GM21723 (cell line): ENCODE data around the gene MIS18A.
A peak's percentile ranks its signal among the peaks of the same experiment; 100 is the strongest.
"Not testable (repeated sequence)": the region's sequence is repeated elsewhere in the genome, so short reads cannot be mapped to it uniquely, and the experiment has no call there.

ENCODE experiments used
- ATAC-seq: cut with Tn5 transposase; IDR thresholded peaks from one replicate; pipeline ENCODE4 v1.9.1; 2021; ENCODE audit warnings: mild to moderate bottlenecking, moderate library complexity; ENCODE audit not compliant: unreplicated experiment

MIS18A gene, protein sequence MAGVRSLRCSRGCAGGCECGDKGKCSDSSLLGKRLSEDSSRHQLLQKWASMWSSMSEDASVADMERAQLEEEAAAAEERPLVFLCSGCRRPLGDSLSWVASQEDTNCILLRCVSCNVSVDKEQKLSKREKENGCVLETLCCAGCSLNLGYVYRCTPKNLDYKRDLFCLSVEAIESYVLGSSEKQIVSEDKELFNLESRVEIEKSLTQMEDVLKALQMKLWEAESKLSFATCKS

DNA sequence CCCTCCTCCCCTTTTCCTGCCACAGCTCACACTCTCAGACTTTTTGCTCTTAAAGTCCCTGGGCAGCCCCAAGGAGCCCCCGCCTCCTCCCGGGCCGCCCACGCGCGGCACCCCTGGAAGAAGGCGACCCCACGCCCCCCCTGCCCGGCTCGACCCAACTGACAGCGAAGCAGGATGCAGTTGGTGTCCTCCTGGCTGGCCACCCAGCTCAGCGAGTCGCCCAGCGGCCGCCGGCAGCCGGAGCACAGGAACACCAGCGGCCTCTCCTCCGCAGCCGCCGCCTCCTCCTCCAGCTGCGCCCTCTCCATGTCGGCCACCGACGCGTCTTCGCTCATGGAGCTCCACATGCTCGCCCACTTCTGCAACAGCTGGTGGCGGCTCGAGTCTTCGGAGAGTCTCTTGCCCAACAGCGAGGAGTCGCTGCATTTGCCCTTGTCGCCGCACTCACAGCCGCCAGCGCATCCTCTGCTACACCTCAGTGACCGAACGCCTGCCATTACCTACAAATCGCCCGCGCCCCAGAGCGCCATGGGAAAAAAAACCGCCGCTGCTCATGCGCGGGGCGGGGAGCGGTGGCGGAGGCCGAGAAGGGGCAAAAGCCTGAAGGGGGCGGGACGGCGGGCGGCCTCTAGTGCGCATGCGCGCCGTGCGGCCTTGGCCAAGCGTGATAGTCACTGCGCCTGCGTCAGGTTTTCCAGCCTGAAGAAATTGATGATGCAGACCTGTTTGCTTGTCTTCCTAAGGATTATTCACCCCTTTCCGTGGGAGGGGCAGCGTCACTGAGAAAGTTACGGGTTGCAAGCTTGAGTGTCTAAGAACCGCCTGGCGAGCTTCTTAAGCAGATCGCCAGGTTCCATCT, at the start of gene MIS18A:
Gene MIS18A (minus strand): TSS at position 532 of the 859 bp plus-strand sequence. CDS start 35 bp downstream, at position 497.
- peak; percentile 97 for ATAC-seq

DNA sequence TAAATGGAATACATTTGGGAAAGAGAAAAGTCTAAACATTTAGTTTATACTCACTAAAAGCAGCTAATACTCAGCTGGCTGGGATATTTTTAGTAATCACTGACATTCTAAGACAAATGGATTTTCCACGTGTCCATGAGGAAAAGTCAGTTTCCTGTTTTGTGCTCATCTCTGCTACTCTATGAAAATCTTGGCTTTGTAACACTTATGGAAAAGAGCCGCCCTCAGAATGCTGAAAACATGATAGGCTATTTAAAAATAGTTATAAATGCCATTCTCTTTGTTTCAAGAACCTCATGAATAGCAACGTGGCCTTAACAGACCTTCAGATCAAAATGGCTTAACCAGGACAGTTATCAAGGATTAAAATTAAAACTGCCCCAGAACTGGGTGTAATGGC, 49.7 kb upstream of the MIS18A start:
- no peak for ATAC-seq

DNA sequence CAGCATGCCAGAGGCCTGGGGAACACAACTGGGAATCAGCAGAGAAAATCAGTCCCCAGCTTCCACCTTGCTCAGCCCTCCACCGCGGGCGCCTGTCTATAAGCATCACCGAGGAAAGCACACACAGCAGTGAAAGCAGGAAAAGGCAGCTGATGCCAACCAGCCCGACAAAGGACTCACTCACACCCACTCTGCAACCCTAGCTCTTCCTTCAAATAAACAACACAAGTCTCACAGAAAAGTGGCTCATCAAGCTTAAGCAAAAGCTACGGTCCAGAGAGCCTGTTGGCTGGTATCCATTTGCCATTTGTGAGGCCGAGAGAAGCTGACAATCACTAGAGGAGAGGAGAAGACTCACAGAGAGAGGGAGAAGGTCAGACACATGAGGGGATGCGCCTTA, 46.9 kb upstream of the MIS18A start:
- no peak for ATAC-seq

DNA sequence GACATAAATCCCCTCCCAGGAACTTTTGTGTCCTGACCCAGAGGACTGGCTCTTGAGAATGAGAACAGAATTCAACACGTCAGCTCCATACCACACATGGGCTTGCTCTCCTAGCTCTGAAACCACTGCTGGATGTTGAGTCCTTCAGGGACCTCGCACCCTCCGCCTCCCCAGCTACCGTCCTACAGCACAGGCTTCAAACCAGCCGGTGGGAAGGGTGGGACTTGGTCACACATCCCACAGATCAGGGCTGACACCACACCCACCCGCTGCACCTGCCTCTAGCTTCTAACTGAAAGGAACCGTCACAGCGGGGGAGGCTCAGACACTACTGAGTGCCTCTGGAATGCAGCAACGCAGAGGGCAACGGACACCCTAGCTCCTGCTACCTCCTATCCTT, 43.8 kb upstream of the MIS18A start:
- no peak for ATAC-seq

DNA sequence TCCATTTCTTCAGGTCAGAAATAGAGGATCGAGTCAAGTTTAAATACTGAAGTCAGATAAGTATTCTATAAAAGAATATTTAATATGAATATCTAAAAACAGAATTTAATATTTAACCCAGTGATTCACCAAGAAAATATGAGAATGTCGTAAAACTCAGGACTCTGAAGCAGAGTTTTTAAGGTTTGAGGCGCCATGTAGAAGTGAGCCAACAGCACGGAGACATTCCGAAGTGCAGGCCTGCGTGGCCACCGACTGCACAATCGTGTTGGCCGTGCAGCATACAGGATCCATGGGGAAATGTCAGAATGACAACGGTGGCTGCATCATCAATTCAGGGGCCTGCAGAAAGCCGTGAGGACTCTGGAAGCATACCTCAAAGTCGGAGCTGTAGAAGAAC, 43.3 kb upstream of the MIS18A start:
- no peak for ATAC-seq

DNA sequence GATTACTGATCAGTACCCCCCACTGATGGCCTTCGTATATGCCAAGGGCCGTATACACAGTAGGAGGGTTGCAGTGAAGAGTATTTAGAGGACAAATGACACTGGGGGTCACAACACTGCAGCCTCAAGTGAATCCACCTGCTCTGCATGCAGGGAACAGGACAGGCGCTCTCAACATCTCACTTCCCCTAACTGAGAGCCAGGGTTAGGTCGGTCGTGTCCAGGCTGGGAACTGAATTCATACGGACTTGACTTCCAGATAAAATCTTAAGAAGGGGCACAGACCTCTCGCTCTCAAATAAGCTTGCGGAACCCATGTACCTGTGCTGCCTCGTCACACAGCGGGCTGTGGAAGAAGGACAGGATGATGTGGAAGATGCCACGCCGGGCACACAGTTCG, 42.6 kb upstream of the MIS18A start:
- ATAC-seq: no peak

DNA sequence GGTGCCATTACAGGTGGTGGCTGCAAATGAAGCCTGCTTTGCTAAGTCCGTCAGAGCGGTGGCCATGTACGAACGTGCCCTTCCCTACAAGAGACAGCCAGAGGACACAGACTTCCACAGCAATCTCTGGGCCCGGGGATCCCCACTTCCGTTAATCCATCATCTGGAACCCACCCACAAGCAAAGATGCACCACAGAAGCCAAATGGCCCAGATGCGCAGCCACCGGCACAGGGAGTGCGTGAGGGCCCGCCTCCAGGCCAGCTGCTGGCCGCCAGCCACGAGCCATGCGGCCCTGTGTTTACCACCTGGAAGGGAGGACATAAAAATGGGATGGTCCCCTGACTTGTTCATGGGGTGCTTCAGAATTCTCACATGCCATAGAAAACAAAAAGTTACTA, 41.9 kb upstream of the MIS18A start:
- ATAC-seq: no peak

DNA sequence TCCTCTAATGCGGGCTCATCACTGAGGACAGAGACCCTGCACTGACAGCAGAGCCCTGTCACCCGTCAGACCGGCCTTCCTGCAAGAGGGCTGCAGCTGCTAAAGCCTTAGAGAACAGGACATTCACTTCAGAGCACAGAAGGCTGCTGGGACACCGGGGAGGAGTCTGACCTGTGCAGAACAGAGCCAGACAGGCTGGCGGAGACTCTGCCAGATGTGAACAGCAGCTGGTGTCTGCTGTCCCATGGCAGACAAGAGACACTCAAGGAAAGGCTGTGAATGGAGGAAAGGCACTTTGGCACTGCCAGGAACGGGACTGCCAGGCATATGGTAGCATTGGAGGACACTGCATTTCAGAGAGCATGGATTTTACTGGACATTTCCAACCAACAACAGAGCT, 41.2 kb upstream of the MIS18A start:
- ATAC-seq: no peak

DNA sequence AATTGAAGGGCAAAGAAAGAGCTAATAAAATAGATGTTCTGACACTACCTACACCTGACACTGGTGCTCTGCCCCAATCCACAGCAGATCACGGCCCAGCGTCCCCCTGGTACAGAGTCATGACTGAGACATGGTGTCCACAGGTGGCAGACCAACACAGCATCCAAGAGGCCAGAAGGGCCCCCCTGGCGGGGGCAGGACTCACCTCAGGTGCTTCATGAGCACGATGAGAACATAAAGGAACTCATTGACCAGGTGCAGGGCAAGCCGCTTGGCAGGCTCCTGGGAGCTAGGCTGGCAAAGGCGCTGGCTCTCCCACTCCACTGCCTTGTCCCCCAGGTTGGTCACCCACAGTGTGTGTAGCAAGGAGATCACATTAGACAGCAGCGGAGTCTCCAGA, 40.2 kb upstream of the MIS18A start:
- ATAC-seq: no peak

DNA sequence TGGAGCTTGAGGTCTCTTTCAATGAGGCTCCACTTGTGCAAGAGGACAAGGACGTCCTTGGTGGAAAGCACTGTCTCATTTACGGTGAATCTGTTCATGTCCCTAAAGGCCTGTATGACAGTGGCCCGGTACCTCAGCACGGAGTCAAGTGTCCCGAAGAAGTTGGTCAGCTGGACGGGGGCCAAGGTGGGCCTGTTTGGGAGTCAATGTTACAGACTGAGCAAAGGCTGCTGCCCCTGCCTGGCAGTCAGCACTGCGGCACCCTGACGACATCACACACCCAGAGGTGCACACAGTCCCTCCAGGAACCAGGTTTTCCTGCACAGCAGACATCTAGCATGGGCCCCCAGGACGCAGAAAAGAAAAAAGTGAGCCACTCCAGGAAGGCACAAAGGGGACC, 38.9 kb upstream of the MIS18A start:
- ATAC-seq: no peak

DNA sequence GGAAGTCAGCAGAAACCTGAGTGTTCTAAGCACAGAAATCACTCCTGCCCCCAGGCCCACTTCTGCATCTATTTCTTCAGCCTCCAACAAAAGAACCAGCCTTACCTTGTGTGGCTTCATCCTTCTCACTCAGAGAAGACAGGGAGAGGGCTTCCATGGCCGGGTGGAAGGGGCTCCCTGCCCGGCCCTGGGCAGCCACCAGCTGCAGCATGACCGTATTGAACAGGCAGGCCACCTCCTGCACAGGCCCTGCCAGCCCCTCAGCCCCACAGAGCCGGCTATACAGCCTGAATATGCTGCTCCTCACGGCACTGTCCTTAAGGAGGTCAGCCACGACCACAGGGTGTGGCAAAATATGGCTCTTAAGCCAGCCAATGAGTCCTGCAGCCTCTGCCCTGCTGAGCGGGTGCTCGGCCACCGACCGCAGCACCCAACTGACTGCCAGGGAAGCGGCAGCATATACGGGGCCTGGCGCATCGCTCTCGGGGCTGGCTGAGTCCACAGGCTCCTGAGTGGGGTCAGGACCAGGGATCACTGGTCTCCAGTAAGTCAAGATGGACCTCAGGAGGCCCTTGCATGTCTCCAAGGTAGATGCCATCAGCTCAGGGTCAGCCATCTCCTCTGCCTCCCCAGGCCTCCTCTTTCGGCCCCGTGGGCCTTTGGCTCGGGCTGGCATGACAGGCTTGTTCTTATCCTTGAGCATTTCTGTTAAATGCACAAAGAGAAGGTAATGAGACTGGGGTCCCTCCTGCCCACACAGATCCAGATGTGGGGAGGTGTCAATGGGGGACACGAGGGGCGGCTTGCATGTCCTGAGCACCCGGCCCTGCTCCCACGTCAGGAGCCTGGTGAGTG, 37.7 kb upstream of the MIS18A start:
- ATAC-seq: no peak

DNA sequence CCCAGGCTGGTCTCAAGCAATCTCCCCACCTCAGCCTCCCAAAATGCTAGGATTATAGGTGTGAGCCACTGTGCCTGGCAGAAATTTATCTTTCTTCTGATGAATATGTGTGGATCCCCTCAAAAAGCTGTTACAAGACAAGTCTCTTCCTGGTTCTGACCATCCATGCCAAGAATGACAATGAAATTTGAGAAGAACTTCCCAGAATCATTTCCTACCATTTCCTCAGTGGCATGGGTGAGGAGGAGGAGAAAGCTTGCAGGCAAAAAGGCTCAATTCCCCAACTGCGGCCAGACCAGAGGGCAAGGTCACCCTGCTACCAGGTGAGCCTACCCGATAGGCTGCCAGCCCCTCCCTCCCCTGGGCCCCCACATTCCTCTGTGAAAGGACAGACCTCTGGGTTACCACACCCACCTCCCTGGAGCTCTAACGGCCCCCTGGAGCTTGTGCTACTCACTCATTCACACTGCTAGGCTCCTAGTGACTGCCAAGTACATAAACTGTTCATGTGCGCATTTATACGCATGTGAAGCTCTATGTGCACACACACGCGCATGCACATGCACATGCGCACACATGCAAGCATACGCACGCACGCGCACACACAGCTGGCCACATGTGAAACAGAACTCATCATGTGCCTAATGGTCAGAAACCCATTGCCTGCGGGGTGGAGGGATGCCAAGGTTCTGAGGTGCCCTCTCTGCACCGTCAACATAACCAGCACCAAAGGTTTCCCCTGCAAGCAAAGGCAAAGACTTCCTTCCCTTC, 36.8 kb upstream of the MIS18A start:
- no peak for ATAC-seq

DNA sequence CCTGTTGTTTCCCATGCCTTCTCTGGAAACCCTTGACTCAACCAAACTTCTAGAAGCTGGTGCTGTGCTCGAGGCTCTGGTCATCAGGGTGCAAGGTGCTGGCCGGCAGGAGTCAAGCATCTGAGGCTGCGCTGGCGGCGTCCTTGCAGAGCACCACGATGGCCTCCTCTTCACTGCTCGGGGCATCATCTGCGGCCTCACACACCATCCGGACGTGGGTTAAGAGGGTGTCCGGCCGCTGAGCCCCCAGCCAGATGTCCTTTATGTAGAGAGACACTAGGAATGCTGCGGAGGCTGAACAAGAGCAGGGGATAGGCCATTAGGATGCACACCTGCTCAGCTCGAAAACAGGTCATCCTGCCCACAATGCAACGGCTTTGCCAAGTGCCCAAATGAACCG, 36.0 kb upstream of the MIS18A start:
- no peak for ATAC-seq

DNA sequence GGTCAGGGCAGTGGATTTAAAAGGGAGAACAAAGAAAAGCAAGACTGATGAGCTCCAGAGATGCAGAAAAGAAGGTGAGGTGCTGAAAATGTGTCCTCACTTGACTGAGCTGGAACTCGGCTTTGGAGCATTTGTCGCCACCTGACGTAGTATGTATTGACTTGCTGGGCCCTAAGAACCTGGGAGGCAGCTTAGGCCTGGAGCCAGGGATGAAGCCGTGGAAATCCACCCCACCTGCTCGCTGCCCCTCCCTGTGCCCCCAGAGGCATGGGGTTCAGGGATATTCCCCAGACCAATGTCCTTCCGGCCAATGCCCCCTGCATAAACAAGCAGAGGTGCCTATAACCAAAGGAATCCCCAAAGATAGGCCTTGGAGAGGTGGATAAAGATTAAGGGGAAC, 34.1 kb upstream of the MIS18A start:
- ATAC-seq: no peak

DNA sequence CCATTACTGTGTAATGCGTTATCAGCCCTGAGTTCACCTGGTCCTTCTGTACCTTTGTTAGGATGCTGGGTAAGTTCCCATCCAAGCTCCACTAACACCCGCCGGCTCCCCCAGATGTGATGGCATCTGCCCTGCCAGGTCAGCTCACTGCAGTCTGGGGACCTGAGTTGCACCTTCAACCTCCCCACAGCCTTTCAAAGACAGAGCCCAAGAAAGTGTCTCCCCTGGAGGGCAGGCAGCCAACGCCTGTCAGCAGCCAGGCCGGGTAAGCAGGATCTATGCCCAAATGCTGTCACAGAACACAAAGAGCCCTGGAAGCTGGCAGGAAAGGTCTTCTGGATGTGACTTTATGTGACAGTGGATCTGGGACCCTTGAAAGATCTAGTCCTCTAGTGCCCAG, 33.5 kb upstream of the MIS18A start:
- ATAC-seq: no peak

DNA sequence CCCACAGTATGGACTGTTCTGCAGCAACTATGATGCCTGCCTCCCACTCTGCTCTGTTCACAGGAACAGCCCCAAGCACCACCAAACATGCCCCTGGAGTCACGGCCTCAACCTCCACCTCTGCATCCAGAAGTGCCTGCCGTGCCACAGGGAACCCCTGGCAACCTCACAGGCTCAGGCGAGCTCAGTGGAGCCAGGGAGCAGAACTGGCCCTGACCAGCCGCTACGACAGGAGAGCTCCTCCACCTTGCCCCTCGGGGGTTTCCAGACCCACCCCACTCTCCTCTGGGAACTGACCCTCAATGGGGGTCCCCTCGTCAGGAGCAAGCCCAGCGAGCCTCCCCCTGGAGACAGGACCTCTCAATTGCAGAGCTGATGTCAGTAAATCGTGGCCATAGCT, 32.8 kb upstream of the MIS18A start:
- no peak for ATAC-seq

DNA sequence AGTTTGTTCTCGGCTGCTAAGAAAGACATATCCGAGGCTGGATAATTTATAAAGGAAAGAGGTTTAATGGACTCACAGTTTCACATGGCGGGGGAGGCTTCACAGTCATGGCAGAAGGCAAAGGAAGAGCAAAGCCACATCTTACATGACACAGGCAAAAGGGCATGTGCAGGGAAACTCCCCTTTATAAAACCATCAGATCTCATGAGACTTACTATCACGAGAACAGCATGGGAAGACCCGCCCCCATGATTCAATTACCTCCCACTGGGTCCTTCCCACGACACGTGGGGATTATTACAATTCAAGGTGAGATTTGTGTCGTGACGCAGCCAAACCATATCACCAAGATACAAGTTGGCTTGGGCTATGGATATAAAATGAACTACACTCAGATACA, 32.1 kb upstream of the MIS18A start:
- not testable (repeated sequence) for ATAC-seq

DNA sequence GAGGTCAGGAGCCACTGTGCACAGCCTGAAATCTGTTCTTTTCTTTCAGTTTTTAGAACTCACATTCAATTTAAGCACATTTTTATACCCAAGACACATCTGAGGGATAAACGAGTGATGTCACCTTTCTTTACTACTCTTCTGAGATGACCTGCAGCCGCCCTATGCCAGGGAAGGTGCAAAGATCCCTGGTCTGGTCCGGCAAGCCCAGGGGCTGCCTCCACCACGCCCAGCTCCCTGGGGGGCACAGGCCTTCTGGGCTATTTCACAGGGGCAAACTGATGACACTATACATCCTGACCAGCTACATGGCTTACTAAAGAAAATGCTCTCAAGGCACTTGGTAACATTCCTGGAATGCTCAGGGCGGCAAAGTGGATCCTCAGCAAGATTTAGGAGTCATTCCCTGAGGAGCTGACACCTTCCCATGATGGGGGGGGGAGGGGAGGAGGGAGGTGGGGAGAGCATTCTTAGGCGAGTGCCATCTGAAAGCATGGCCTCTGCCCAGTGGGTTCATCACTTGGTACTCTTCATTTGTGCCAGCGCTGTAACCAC, 31.1 kb upstream of the MIS18A start:
- no peak for ATAC-seq

DNA sequence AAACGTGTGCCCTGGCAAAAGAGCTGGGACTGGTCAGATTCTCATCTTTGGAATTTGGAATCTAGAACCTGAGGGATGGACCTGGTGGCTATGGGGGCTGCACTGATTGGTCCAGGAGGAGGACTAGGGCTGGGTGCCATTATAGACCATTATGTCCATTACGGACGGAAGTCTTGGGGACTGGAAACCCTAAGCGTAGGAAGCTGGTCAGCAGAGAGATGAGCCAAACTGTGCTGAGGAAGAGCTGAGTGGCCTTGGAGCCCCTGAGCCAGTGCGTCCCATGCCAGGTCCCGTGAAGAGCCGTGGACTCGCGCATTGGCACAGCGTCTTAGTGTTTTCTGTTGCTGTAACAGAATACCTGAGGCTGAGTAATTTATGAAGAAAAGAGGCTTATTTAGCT, 29.8 kb upstream of the MIS18A start:
- no peak for ATAC-seq

DNA sequence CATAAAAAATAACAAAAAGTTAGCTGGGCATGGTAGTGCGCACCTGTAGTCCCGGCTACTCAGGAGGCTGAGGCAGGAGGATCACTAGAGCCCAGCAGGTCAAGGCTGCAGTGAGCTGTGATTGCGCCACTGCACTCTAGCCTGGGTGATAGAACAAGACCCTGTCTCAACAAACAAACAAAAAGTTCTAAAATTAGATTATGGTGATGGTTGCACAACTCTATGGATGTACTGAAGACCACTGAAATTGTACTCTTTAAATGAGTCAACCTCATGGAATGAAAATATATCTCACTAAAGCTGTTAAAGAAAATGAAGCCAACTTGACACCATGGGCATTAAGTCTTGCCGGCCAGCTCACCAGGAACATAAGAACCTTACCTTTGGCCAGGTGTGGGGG, 28.9 kb upstream of the MIS18A start:
- no peak for ATAC-seq
